Retina (tissue), 1 donor: ENCODE measurements around the gene DCUN1D4.
"Not testable (repeated sequence)": the region's sequence is repeated elsewhere in the genome, so short reads cannot be mapped to it uniquely, and the experiment has no call there.

Experiments
- DNase-seq: peaks from one replicate; pipeline ENCODE4 v3.0.0-alpha.2; 2016

DCUN1D4 gene

GRCh38 chr4:51855751-51856150, 12.8 kb downstream of the DCUN1D4 start:
- DNase-seq, result no peak

GRCh38 chr4:51858605-51859202, 15.8 kb downstream of the DCUN1D4 start:
- no peak for DNase-seq

GRCh38 chr4:51859476-51860031, 16.6 kb downstream of the DCUN1D4 start:
- no peak for DNase-seq

- DNase-seq, result no peak
Observed at GRCh38 chr4:51862199-51862598, 19.2 kb downstream of the DCUN1D4 start.

- no peak for DNase-seq
Observed at GRCh38 chr4:51862781-51863180, 19.8 kb downstream of the DCUN1D4 start.

- DNase-seq, result no peak
Observed at GRCh38 chr4:51865717-51866116, 22.8 kb downstream of the DCUN1D4 start.

GRCh38 chr4:51866835-51867234, 23.9 kb downstream of the DCUN1D4 start:
- no peak for DNase-seq

GRCh38 chr4:51867689-51868448, 24.9 kb downstream of the DCUN1D4 start:
- no peak for DNase-seq

GRCh38 chr4:51868449-51868847, 25.5 kb downstream of the DCUN1D4 start:
- no peak for DNase-seq

- no peak for DNase-seq
Observed at GRCh38 chr4:51870441-51871188, 27.7 kb downstream of the DCUN1D4 start.

- DNase-seq, result no peak
Observed at GRCh38 chr4:51872283-51872997, 29.5 kb downstream of the DCUN1D4 start.

GRCh38 chr4:51874551-51874950, 31.6 kb downstream of the DCUN1D4 start:
- no peak for DNase-seq

GRCh38 chr4:51878431-51878830, 35.5 kb downstream of the DCUN1D4 start:
- no peak for DNase-seq

- no peak for DNase-seq
Observed at GRCh38 chr4:51880016-51880915, 37.3 kb downstream of the DCUN1D4 start.

- no peak for DNase-seq
Observed at GRCh38 chr4:51884055-51884454, 41.1 kb downstream of the DCUN1D4 start.

- no peak for DNase-seq
Observed at GRCh38 chr4:51884606-51885005, 41.7 kb downstream of the DCUN1D4 start.

GRCh38 chr4:51885363-51885762, 42.4 kb downstream of the DCUN1D4 start:
- no peak for DNase-seq

- DNase-seq, result no peak
Observed at GRCh38 chr4:51890760-51891159, 47.8 kb downstream of the DCUN1D4 start.

- not testable (repeated sequence) for DNase-seq
Observed at GRCh38 chr4:51893402-51893801, 50.4 kb downstream of the DCUN1D4 start.

- no peak for DNase-seq
Observed at GRCh38 chr4:51894059-51894645, 51.2 kb downstream of the DCUN1D4 start.

GRCh38 chr4:51895158-51895557, 52.2 kb downstream of the DCUN1D4 start:
- no peak for DNase-seq
